ENCODE data around the gene CIAPIN1. TPM values are rescaled to one million over a fixed set of nuclear protein-coding genes. Genes with fewer than 3 reads are reported as not detected.
A peak's percentile ranks its signal among the peaks of the same experiment; 100 is the strongest.
"Not testable (repeated sequence)": the region's sequence is repeated elsewhere in the genome, so short reads cannot be mapped to it uniquely, and the experiment has no call there.

CIAPIN1 gene
- total RNA-seq, 1 donor from 2014 or later: 68.6 TPM

GRCh38 chr16:57407521-57408353 is 39.4 kb downstream of the CIAPIN1 start:
- DNase-seq (ENCODE audit: low read depth in 2 of 2): no peak

- DNase-seq (ENCODE audit: low read depth in 2 of 2): no peak
Observed at GRCh38 chr16:57406881-57407280, 40.3 kb downstream of the CIAPIN1 start.

DNA sequence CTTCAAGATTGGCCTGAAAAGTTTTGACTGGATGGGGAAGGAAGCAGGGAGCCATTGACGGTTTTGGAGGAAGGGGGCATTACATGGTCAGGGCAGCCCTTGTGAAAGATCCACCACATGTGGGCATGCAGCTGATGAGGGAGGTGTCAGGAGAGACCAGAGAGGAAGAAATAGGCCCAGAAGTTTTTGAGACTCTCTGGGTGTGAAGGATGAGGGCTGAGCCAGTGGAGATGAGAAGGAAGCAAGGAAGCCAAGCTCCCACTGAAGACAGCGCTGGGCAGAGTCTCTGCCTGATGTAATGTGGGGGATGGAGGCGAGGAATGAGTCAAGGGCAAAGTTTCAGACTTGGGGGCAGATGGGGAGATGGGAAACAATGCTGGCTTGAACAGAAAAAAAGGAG is 42.1 kb downstream of the CIAPIN1 start:
- DNase-seq (ENCODE audit: low read depth in 2 of 2): no peak

GRCh38 chr16:57403965-57404817 is 43.0 kb downstream of the CIAPIN1 start, which contains the start of gene CCL17:
TSS of gene CCL17 (plus strand) at chr16:57404767. CDS start at chr16:57413933, 9,166 bp downstream.
- DNase-seq (ENCODE audit: low read depth in 2 of 2): no peak

DNA sequence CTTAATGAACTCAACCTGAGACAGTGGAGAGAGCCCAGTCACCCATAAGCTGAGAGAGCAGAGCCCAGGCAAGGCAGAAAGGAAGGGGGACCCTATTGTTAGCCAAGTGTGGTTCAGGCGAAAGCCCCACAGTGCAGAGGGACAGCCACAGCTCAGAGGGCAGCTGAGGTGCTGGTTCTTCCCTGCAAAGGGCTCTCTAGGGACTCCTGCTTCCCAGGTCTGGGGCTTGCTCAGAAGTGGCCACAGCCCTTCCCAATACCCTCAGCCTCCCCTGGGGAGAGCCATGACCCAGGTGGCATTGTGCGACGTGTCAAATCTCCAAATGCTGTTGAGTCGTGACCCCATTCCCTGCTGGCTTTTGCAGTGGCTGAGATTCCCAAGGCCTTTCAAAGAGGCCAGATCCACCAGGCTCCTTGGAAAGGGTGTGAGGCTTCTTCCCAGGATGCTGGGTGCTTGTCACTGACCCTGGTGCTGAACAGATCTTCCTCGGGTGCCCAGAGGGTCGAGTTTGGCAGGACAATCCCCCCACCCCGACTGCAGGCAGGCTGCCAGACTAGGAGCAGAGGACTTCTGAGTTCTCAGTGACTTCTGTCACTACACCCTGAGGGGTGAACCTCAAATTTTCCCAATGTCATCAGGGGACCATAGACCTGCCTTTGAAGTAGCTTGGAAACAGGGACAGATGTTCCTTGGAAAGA is 45.1 kb downstream of the CIAPIN1 start:
- no peak for DNase-seq (ENCODE audit: low read depth in 2 of 2)

DNA sequence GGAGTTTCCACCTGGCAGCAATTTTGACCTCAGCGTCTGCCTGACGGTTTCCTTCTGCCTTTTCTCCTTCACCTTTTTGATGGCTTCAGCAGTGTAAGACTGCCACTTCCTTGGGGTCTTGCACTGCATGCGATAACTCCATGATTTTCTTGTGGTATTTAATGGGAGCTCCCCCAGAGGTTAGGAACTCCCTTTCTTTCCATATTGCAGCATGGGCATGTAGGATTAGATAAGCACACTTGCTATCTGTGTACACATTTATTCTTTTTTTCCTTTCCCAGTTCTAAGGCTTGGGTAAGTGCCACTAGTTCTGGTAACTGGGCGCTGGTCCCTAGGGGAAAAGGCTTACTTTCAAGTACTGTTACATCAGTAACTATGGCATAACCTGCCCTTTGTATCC is 49.7 kb downstream of the CIAPIN1 start:
- not testable (repeated sequence) for DNase-seq (ENCODE audit: low read depth in 2 of 2)

GRCh38 chr16:57396786-57397185 is 50.4 kb downstream of the CIAPIN1 start:
- DNase-seq (ENCODE audit: low read depth in 2 of 2): no peak

DNA sequence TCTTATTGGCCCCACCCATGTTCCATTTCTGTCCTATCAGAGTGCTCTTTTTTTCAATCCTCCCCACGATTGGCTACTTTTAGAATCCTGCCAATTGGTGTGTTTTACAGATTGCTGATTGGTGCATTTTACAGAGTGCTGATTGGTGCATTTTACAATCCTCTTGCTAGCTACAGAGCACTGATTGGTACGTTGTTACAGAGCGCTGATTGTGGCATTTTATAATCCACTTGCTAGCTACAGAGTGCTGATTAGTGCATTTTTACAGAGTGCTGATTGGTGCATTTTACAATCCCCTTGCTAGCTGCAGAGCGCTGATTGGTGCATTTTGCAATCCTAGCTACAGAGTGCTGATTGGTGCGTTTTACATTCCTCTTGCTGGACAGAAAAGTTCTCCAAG is 52.2 kb downstream of the CIAPIN1 start:
- DNase-seq (ENCODE audit: low read depth in 2 of 2): no peak

- DNase-seq (ENCODE audit: low read depth in 2 of 2): peak in 1 of 2 donors; percentile 29
Observed at GRCh38 chr16:57394444-57394843, 52.7 kb downstream of the CIAPIN1 start.

DNA sequence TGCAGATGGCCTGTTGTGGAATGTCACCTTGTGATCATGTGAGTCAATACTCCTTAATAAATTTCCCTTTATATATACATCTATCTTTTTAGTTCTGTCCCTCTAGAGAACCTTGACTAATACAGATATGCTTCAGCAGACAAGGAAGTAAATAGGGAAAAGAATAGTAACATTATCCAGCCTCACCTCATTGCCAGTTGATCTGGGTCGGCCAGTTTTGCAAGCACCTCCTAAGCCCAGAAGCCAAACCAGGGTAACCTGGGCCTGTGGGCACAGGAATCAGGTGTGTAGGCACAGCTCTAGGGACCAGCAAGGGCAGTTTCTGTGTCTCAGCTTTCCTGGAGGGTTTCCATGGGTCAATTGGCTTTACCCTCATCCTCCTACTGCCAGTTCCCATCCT is 54.5 kb downstream of the CIAPIN1 start:
- DNase-seq (ENCODE audit: low read depth in 2 of 2): no peak

DNA sequence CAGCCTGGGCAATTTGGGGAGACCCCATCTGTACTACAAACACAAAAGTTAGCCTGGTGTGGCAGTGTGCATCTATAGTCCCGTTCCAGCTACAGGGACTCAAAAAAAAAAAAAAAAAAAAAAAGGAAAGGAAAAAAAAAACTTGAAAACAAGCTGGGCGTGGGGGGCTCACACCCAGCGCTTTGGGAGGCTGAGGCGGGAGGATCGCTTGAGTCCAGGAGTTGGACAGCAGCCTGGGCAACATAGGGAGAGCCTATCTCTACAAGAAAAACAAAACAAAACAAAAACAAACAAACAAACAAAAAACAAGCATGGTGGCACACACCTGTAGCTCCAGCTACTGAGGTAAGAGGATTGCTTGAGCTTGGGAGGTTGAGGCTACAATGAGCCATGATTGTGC is 55.5 kb downstream of the CIAPIN1 start:
- no peak for DNase-seq (ENCODE audit: low read depth in 2 of 2)

DNA sequence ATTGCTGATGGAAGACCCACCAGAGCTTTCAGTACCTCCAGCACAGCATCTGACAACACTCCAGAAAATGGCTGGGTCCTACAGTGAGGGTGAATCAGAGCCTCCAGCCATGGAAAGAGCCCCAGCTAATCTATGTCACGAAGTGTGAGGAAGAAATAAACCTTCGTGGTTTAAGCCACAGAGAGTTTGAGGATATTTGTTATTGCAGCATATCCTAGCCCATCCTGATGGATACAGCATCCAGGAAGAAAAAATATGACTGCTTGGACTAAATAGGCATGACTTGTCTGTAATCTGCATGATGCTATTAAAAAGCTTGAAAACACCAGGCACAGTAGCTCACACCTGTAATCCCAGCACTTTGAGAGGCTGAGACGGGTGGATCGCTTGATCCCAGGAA is 55.9 kb downstream of the CIAPIN1 start:
- no peak for DNase-seq (ENCODE audit: low read depth in 2 of 2)

DNA sequence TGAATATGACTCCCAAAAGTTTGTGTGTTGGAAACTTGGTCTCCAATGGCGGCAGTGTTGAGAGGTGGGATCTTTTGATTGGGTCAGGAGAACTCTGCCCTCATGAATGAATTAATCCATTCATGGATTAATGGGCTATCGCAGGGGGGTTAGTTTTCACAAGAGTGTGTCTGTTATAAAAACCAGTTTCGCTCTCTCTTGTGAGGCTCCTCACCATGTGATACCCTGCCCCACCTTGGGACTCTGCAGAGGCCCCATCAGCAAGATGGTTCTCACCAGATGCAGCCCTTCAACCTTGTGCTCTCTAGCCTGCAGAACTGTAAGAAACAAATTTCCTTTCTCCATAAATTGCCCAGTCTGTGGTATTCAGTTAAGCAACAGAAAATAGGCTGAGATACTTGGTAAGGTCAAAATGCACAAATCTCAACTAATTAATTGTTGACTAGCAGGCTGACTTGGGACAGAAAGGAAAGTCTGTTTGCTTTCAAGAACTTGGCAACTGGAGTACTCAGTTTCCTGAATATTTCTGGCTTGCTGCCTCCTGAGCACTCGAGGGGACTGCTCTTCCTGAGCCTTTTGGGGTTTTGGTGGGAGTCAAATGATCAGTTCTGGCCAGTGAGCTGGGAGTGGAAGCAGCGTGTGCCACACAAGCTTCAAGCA is 56.4 kb downstream of the CIAPIN1 start:
- peak in 1 of 2 donors; percentile 73 for DNase-seq (ENCODE audit: low read depth in 2 of 2)

- DNase-seq (ENCODE audit: low read depth in 2 of 2): no peak
Observed at GRCh38 chr16:57389087-57389468, 58.1 kb downstream of the CIAPIN1 start.

GRCh38 chr16:57388359-57389086 is 58.7 kb downstream of the CIAPIN1 start:
- DNase-seq (ENCODE audit: low read depth in 2 of 2): peak; percentile 74 to 79

- no peak for DNase-seq (ENCODE audit: low read depth in 2 of 2)
Observed at GRCh38 chr16:57387598-57388354, 59.4 kb downstream of the CIAPIN1 start.

DNA sequence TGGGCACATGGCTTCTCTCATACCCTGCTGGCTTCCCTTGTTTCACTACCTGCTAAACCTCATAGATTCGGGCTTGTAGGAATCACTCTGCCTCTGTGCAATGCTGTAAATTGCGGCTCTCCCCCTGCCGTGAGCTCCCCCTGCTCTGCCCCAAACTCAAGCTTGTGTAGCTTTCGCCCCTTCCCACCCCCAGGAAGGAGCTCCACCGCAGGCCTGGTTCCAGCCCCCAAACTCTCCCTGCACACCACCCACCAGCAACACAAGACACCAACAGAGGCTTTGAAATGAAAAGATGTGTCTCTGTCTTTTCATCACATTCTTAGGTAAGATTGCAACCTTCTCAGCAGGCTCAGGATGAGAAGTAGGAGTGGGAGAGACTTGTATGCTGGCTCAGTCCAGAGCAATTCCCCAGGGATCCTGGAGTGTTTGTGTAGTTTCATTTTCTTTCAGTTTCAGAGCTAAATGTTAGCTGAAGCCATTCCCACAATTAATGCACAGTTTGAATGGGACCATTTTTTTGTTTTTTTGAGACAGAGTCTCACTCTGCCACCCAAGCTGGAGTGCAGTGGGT is 60.7 kb downstream of the CIAPIN1 start:
- no peak for DNase-seq (ENCODE audit: low read depth in 2 of 2)

DNA sequence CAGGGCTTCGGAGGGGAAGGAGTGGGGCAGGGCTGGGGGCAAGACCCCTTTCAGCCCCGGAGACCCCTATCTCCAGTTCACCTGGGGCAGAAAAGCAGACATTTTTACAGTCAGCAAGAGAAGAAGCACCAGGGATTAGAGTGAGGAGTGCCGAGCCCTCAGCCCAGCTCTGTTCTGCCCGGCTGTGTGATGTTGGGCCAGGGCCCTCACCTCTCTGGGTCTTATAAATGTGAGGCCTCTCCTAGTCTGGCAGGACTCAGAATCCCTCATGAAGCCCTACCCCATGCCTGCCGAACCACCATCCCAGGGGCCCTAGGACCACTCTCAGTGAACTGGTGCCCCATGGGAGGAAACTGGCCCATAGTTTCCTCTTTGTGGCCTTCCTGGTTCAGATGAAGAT is 62.1 kb downstream of the CIAPIN1 start:
- no peak for DNase-seq (ENCODE audit: low read depth in 2 of 2)

DNA sequence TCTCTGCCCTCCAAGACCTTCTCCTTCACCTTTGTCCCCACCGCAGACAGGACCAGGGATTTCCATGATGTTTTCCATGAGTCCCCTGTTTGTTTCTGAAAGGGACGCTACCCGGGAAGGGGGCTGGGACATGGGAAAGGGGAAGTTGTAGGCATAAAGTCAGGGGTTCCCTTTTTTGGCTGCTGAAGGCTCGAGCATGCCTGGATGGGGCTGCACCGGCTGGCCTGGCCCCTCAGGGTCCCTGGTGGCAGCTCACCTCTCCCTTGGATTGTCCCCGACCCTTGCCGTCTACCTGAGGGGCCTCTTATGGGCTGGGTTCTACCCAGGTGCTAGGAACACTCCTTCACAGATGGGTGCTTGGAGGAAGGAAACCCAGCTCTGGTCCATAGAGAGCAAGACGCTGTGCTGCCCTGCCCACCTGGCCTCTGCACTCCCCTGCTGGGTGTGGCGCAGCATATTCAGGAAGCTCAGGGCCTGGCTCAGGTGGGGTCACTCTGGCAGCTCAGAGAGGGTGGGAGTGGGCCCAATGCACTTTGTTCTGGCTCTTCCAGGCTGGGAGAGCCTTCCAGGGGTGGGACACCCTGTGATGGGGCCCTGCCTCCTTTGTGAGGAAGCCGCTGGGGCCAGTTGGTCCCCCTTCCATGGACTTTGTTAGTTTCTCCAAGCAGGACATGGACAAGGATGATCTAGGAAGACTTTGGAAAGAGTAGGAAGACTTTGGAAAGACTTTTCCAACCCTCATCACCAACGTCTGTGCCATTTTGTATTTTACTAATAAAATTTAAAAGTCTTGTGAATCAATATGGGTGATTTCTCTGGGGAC is 62.7 kb downstream of the CIAPIN1 start:
- no peak for DNase-seq (ENCODE audit: low read depth in 2 of 2)
